GM12878 (cell line): ENCODE data around the gene OSBPL7. TPM values are rescaled to one million over a fixed set of nuclear protein-coding genes. Genes with fewer than 3 reads are reported as not detected.

ENCODE experiments used
- ATAC-seq: fragments of 200-7000 bp; cut with Tn5 transposase; 3 replicates; pipeline ENCODE4 v1.9.1; 2020; ENCODE audit warnings: mild to moderate bottlenecking, moderate library complexity
- BruUV-seq: library from RNA; stranded (reverse); fragments of 400-500 nt; replicated peaks from 2 replicates; lab custom pipeline; 2021; lab: Mats Ljungman, UMichigan
- CTCF ChIA-PET: fragments of 300-600 bp; sonication (Branson Sonifier 250); formaldehyde crosslinking; extraction: SDS; loops from one replicate; lab custom pipeline; 2021; ENCODE audit warnings: inconsistent platforms; lab: Yijun Ruan, JAX
- POLR2A ChIA-PET: fragments of 350-600 bp; formaldehyde crosslinking; extraction: SDS; loops from one replicate; lab custom pipeline; 2021; ENCODE audit warnings: inconsistent platforms; lab: Charles Lee
- RAD21 ChIA-PET: fragments of 300-600 bp; sonication (Branson Sonifier 250); formaldehyde crosslinking; loops from one replicate; lab custom pipeline; 2023; ENCODE audit warnings: antibody characterized with exemption; ENCODE audit not compliant: unreplicated experiment; lab: Charles Lee
- SMC1A ChIA-PET: fragments of 300-600 bp; sonication (Branson Sonifier 250); formaldehyde crosslinking; loops from one replicate; lab custom pipeline; 2023; ENCODE audit not compliant: unreplicated experiment, uncharacterized antibody; lab: Charles Lee
- DNase-seq: peaks from one replicate; pipeline ENCODE4 v3.0.0-alpha.2; 2011; ENCODE audit warnings: low read depth, low spot score
- FAIRE-seq: peaks from 3 replicates; lab custom pipeline; 2011; peaks lifted over from hg19 to GRCh38; lab: Jason Lieb, UNC
- H2AFZ ChIP-seq: 2 replicates; pipeline ENCODE4 v1.6.0; 2011; ENCODE audit warnings: low read depth, low read length, control low read depth; ENCODE audit not compliant: control insufficient read depth
- H3K27ac ChIP-seq: 2 replicates; pipeline ENCODE4 v1.5.1; 2011; ENCODE audit warnings: control low read depth; ENCODE audit not compliant: control insufficient read depth, insufficient read depth
- H3K27me3 ChIP-seq, 2 experiments: replicated peaks in 1 of 2; 2 replicates each; pipeline versions ENCODE4 v1.6.0 to v1.6.1; 2011; ENCODE audit warnings: low read length in 1 of 2; ENCODE audit not compliant: control insufficient read depth in 2 of 2, insufficient read depth in 2 of 2
- H3K36me3 ChIP-seq, 2 experiments: 2 replicates each; pipeline ENCODE4 v1.5.1; 2011; ENCODE audit warnings: low read length in 1 of 2; ENCODE audit not compliant: control insufficient read depth in 2 of 2, insufficient read depth in 2 of 2
- H3K4me1 ChIP-seq: 2 replicates; pipeline ENCODE4 v1.6.1; 2011; ENCODE audit warnings: mild to moderate bottlenecking, low read length, moderate library complexity, mixed read lengths; ENCODE audit not compliant: control insufficient read depth, insufficient read depth
- H3K4me2 ChIP-seq: 2 replicates; pipeline ENCODE4 v1.6.0; 2011; ENCODE audit warnings: control low read depth; ENCODE audit not compliant: control insufficient read depth, insufficient read depth
- H3K4me3 ChIP-seq: fragments of 200-600 bp; sonication (generic); 2 replicates; pipeline ENCODE4 v1.5.1; 2016
- H3K79me2 ChIP-seq: 2 replicates; pipeline ENCODE4 v1.6.0; 2011; ENCODE audit warnings: low read length; ENCODE audit not compliant: control insufficient read depth, insufficient read depth
- H3K9ac ChIP-seq: 2 replicates; pipeline ENCODE4 v1.8.0; 2011; ENCODE audit warnings: low read length, control low read depth, mixed read lengths; ENCODE audit not compliant: control insufficient read depth, insufficient read depth
- H3K9me3 ChIP-seq: replicated peaks from 3 replicates; pipeline ENCODE4 v1.5.1; 2011; ENCODE audit warnings: mild to moderate bottlenecking, low read length; ENCODE audit not compliant: control insufficient read depth, insufficient read depth
- H4K20me1 ChIP-seq: 2 replicates; pipeline ENCODE4 v1.6.0; 2011; ENCODE audit not compliant: control insufficient read depth, insufficient read depth
- BHLHE40 ChIP-seq, 2 experiments: fragments of 450-650 bp in 1 of 2; IDR thresholded peaks; 2 replicates each; pipeline ENCODE4 v1.6.1; 2011 to 2017; ENCODE audit warnings: low read depth in 2 of 2, borderline replicate concordance in 1 of 2, improper control_type of control experiment in 1 of 2, low read length in 1 of 2, mild to moderate bottlenecking in 1 of 2
- BMI1 ChIP-seq: fragments of 450-650 bp; IDR thresholded peaks from 2 replicates; pipeline ENCODE4 v1.6.1; 2016; ENCODE audit warnings: mild to moderate bottlenecking, moderate library complexity, borderline replicate concordance
- ESRRA ChIP-seq: IDR thresholded peaks from 2 replicates; pipeline ENCODE4 v1.6.1; 2012; ENCODE audit warnings: mild to moderate bottlenecking, low read length, improper control_type of control experiment
- HDAC6 ChIP-seq: fragments of 200-600 bp; sonication (generic); IDR thresholded peaks from one replicate; pipeline ENCODE4 v1.8.0; 2017; ENCODE audit warnings: antibody characterized with exemption; ENCODE audit not compliant: unreplicated experiment
- RFX5 ChIP-seq: IDR thresholded peaks from 2 replicates; pipeline ENCODE4 v1.6.1; 2011; ENCODE audit warnings: low read depth, low read length, improper control_type of control experiment
- SIX5 ChIP-seq: IDR thresholded peaks from 2 replicates; pipeline ENCODE4 v1.6.1; 2011; ENCODE audit warnings: mild to moderate bottlenecking, low read depth, low read length, moderate library complexity; ENCODE audit not compliant: severe bottlenecking
- WGBS: methylation state at CpG from one replicate; pipeline ENCODE4 v1.1.6; 2016; ENCODE audit warnings: low lambda C conversion rate; ENCODE audit not compliant: insufficient replicate concordance, insufficient coverage; ENCODE audit errors: missing lambda C conversion rate; 5-methylcytosine and 5-hydroxymethylcytosine counted together
- in situ Hi-C: fragments of 300-500 bp; cut with MboI; formaldehyde crosslinking; loops from 9 replicates; pipeline ENCODE4 v1.14.3; 2018; ENCODE audit warnings: mixed read lengths
- intact Hi-C: fragments of 100-400 bp; cut with micrococcal nuclease; formaldehyde crosslinking; loops from one replicate; pipeline ENCODE4 v1.14.2; 2022; ENCODE audit not compliant: unreplicated experiment
- polyA plus RNA-seq, 11 experiments: library from polyadenylated mRNA; depleted of rRNA in 4 of 11; unstranded in 6 of 11; stranded (reverse) in 5 of 11; fragments of >200 nt; fragmentation: Nextera tagmentation in 4 of 11; fragmentation: Illumina TruSeq in 1 of 11; extraction: Ambion mirVana in 4 of 11; extraction: Trizol in 1 of 11; gene quantifications; 1 replicate in 1 of 11; 2 replicates in 10 of 11; pipeline versions ENCODE4 v1.2.1 to v1.2.3, GENCODE V29; 2011 to 2016; ENCODE audit warnings: inconsistent platforms in 2 of 11, missing spikeins in 2 of 11, low read depth in 1 of 11
- total RNA-seq, 4 experiments: library from RNA; depleted of rRNA in 3 of 4; stranded (reverse); fragments of >200 nt in 3 of 4; fragmentation: Illumina TruSeq in 1 of 4; extraction: Trizol in 1 of 4; gene quantifications; 2 replicates each; pipeline versions ENCODE4 v1.2.1 to v1.2.3, GENCODE V29; 2013 to 2021
- TF ChIP-seq, protein P1 (sequence below): fragments of 450-650 bp; IDR thresholded peaks from 2 replicates; pipeline ENCODE4 v1.6.1; 2018; ENCODE audit warnings: mild to moderate bottlenecking, low read depth, moderate library complexity; ENCODE audit not compliant: partially characterized antibody
- TF ChIP-seq, protein P2 (sequence below): IDR thresholded peaks from 2 replicates; pipeline ENCODE4 v1.6.1; 2011; ENCODE audit warnings: low read depth, low read length, improper control_type of control experiment, borderline replicate concordance
- TF ChIP-seq, protein P3 (sequence below), 3 experiments: IDR thresholded peaks in 2 of 3; conservative IDR thresholded peaks in 1 of 3; 2 replicates each; pipeline ENCODE4 v1.5.1; 2011; ENCODE audit warnings: low read depth in 3 of 3, low read length in 3 of 3, mild to moderate bottlenecking in 3 of 3, control low read depth in 2 of 3, moderate library complexity in 2 of 3, inconsistent platforms in 1 of 3, mixed read lengths in 1 of 3; ENCODE audit not compliant: control insufficient read depth in 2 of 3, insufficient read depth in 1 of 3; ENCODE audit errors: extremely low read depth in 1 of 3
- TF ChIP-seq, protein P4 (sequence below): fragments of 150-350 bp; IDR thresholded peaks from 2 replicates; pipeline ENCODE4 v1.6.1; 2016; ENCODE audit warnings: low read depth, low read length

The OSBPL7 gene
- total and polyA plus RNA-seq, 10 of the 15 experiments (the other 5 are each of a cell fraction or from before 2014, with no cell fraction given) = 0.50 to 16.1 (median 6.7) TPM

DNA sequence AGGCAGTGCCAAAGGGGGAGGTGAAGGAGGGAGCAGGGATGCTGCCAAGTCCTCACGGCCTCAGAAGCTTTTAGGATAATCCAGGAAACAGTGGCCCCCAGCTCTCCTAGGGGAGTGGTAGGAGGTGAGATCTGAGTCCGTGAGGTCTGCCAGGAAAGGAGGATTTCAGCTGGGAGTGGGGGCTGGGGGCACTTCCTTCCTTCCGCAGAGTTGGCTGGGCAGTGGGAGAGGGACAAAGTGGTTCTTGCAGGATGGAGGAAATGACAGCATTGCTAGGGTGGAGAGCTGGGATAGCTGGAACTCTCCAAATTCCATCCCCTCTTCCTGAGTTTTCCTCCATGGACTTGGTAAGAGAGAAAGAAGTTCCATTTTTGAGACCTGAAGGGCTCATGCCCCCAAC lies 34.1 kb upstream of the OSBPL7 start:
- Histone ChIP-seq H3K27ac (no peak overlapping the region), H3K4me1 (peaks cover 5% of the 10 kb centered on the region), H3K4me3 (no peak overlapping the region), H3K27me3 (peaks cover 16 to 41% of the 10 kb centered on the region in 2 experiments), H3K36me3 (no peaks in the 10 kb centered on the region), H3K9ac (no peak overlapping the region), H4K20me1 (no peaks in the 10 kb centered on the region), H3K4me2 (no peak overlapping the region), H3K9me3 (no peaks in the 10 kb centered on the region), H2AFZ (no peak overlapping the region), H3K79me2 (no peaks in the 10 kb centered on the region)
- SMC1A ChIA-PET = interaction anchor here (1.2 to 1.3 kb wide), 2 partner anchors 13 to 36 kb away, joined by 3 read pairs; no protein-coding TSS in a partner anchor
- no peak for DNase-seq
- CTCF ChIA-PET = interaction anchor here (0.7 to 3.6 kb wide), 4 partner anchors 13 to 34 kb away, joined by 3 to 14 read pairs (median 3); no protein-coding TSS in a partner anchor
- intact Hi-C loops = no loop called here
- ATAC-seq = no peak
- POLR2A ChIA-PET = no interaction called here
- 30% methylated on average over 3 of the region's 3 CpGs for WGBS
- FAIRE-seq = no peak
- no TSS peak for BruUV-seq
- in situ Hi-C loops = no loop called here
- RAD21 ChIA-PET = no interaction called here
- TF ChIP-seq SIX5 (no peak), ESRRA (no peak), RFX5 (no peak), BHLHE40 (IDR thresholded peaks at IDR 0.05; ENCODE audit: borderline replicate concordance in 1 of 2, low read depth in 2 of 2, low read length in 1 of 2) (no peak), BMI1 (no peak), HDAC6 (no peak)
- TF ChIP-seq, protein P1, sequence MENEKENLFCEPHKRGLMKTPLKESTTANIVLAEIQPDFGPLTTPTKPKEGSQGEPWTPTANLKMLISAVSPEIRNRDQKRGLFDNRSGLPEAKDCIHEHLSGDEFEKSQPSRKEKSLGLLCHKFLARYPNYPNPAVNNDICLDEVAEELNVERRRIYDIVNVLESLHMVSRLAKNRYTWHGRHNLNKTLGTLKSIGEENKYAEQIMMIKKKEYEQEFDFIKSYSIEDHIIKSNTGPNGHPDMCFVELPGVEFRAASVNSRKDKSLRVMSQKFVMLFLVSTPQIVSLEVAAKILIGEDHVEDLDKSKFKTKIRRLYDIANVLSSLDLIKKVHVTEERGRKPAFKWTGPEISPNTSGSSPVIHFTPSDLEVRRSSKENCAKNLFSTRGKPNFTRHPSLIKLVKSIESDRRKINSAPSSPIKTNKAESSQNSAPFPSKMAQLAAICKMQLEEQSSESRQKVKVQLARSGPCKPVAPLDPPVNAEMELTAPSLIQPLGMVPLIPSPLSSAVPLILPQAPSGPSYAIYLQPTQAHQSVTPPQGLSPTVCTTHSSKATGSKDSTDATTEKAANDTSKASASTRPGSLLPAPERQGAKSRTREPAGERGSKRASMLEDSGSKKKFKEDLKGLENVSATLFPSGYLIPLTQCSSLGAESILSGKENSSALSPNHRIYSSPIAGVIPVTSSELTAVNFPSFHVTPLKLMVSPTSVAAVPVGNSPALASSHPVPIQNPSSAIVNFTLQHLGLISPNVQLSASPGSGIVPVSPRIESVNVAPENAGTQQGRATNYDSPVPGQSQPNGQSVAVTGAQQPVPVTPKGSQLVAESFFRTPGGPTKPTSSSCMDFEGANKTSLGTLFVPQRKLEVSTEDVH = no peak
- TF ChIP-seq, protein P2, sequence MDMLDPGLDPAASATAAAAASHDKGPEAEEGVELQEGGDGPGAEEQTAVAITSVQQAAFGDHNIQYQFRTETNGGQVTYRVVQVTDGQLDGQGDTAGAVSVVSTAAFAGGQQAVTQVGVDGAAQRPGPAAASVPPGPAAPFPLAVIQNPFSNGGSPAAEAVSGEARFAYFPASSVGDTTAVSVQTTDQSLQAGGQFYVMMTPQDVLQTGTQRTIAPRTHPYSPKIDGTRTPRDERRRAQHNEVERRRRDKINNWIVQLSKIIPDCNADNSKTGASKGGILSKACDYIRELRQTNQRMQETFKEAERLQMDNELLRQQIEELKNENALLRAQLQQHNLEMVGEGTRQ = no peak
- TF ChIP-seq, protein P3, sequence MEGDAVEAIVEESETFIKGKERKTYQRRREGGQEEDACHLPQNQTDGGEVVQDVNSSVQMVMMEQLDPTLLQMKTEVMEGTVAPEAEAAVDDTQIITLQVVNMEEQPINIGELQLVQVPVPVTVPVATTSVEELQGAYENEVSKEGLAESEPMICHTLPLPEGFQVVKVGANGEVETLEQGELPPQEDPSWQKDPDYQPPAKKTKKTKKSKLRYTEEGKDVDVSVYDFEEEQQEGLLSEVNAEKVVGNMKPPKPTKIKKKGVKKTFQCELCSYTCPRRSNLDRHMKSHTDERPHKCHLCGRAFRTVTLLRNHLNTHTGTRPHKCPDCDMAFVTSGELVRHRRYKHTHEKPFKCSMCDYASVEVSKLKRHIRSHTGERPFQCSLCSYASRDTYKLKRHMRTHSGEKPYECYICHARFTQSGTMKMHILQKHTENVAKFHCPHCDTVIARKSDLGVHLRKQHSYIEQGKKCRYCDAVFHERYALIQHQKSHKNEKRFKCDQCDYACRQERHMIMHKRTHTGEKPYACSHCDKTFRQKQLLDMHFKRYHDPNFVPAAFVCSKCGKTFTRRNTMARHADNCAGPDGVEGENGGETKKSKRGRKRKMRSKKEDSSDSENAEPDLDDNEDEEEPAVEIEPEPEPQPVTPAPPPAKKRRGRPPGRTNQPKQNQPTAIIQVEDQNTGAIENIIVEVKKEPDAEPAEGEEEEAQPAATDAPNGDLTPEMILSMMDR (IDR thresholded peaks at IDR 0.05 in 2 of 3, conservative IDR thresholded peaks at IDR 0.05 in 1 of 3; ENCODE audit: control insufficient read depth in 2 of 3, extremely low read depth in 1 of 3, insufficient read depth in 1 of 3, low read depth in 3 of 3, low read length in 3 of 3) = no peak
- TF ChIP-seq, protein P4, sequence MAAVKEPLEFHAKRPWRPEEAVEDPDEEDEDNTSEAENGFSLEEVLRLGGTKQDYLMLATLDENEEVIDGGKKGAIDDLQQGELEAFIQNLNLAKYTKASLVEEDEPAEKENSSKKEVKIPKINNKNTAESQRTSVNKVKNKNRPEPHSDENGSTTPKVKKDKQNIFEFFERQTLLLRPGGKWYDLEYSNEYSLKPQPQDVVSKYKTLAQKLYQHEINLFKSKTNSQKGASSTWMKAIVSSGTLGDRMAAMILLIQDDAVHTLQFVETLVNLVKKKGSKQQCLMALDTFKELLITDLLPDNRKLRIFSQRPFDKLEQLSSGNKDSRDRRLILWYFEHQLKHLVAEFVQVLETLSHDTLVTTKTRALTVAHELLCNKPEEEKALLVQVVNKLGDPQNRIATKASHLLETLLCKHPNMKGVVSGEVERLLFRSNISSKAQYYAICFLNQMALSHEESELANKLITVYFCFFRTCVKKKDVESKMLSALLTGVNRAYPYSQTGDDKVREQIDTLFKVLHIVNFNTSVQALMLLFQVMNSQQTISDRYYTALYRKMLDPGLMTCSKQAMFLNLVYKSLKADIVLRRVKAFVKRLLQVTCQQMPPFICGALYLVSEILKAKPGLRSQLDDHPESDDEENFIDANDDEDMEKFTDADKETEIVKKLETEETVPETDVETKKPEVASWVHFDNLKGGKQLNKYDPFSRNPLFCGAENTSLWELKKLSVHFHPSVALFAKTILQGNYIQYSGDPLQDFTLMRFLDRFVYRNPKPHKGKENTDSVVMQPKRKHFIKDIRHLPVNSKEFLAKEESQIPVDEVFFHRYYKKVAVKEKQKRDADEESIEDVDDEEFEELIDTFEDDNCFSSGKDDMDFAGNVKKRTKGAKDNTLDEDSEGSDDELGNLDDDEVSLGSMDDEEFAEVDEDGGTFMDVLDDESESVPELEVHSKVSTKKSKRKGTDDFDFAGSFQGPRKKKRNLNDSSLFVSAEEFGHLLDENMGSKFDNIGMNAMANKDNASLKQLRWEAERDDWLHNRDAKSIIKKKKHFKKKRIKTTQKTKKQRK = no peak
